Measurements from ENCODE around the gene UMPS. TPM values are rescaled to one million over a fixed set of nuclear protein-coding genes. Genes with fewer than 3 reads are reported as not detected.

UMPS gene
- total and polyA plus RNA-seq, 9 donors, result 15.2 to 39.5 (median 23.9) TPM

DNA sequence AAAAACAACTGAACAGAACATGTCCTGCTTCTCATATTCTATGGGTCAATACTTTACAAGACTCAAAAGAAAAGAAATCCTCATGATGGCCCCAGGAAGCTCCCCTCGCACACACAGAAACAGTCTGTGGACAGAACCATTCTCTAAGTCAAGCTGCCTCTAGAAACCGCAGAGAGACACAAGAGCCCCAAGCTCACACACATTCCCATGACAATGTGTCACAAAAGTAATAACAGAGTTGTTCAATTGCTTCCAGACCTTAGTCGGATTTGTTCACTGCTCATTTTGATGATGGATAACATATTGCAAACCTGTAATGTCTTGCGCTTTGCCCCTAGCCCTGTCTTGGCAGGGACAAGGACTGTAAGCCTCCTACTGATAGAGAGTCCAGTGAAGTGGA lies 60.9 kb downstream of the UMPS start:
- TF ChIP-seq, protein P1, sequence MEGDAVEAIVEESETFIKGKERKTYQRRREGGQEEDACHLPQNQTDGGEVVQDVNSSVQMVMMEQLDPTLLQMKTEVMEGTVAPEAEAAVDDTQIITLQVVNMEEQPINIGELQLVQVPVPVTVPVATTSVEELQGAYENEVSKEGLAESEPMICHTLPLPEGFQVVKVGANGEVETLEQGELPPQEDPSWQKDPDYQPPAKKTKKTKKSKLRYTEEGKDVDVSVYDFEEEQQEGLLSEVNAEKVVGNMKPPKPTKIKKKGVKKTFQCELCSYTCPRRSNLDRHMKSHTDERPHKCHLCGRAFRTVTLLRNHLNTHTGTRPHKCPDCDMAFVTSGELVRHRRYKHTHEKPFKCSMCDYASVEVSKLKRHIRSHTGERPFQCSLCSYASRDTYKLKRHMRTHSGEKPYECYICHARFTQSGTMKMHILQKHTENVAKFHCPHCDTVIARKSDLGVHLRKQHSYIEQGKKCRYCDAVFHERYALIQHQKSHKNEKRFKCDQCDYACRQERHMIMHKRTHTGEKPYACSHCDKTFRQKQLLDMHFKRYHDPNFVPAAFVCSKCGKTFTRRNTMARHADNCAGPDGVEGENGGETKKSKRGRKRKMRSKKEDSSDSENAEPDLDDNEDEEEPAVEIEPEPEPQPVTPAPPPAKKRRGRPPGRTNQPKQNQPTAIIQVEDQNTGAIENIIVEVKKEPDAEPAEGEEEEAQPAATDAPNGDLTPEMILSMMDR (IDR thresholded peaks at IDR 0.05), result no peak
- TF ChIP-seq POLR2A (IDR thresholded peaks at IDR 0.05) (no peak), EP300 (IDR thresholded peaks at IDR 0.05) (no peak)
- Histone ChIP-seq H3K36me3 (no peaks in the 10 kb centered on the region), H3K4me3 (no peak overlapping the region), H3K27ac (peak overlapping the region in 1 of 2 donors; percentile 21), H3K9me3 (no peaks in the 10 kb centered on the region), H3K27me3 (no peaks in the 10 kb centered on the region), H3K4me1 (ENCODE audit: insufficient read depth) (peaks cover 8% of the 10 kb centered on the region)
- WGBS, 3 donors, result 78 to 89% (median 83%) methylated on average over 4 of the region's 4 CpGs
- DNase-seq, result no peak
- intact Hi-C loops (cut with DNase I), result no loop called here

DNA sequence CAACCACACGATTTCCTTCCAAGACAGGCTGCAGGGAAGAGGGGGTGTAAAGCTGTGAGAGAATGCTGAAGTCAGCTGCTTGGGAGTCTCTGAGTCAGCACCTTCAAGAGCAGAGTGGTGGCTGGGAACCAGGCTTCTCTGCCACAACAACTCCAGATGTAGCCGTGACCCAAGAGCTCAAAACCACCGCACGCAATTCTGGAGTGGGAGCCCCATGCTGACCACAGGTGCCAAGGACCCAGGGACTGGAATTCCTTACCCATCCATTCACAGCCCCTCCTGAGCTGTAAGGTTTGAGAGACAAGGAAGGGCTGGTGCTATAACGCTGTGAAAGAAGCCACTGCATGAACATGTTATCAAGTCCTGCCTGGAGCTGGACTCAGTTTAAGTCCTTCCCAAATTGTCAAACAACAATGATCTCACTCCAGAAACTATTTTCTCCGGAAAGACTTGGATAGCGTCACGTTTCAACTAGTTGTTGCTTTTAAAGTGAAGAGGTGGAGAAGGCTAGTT lies 61.4 kb downstream of the UMPS start:
- intact Hi-C loops (cut with DNase I), result no loop called here
- no peaks in the 10 kb centered on the region for H3K9me3 ChIP-seq
- no peaks in the 10 kb centered on the region for H3K36me3 ChIP-seq
- H3K27me3 ChIP-seq, result no peaks in the 10 kb centered on the region
- peak in 3 of 5 donors; percentile 43 to 48 (median 44) for DNase-seq
- H3K27ac ChIP-seq, result peak overlapping the region in 1 of 2 donors; percentile 21
- peaks cover 8% of the 10 kb centered on the region for H3K4me1 ChIP-seq (ENCODE audit: insufficient read depth)
- no peak for TF ChIP-seq POLR2A (IDR thresholded peaks at IDR 0.05)
- no peak overlapping the region for H3K4me3 ChIP-seq
- WGBS, 3 donors, result 12 to 21% (median 19%) methylated on average over 8 of the region's 8 CpGs

DNA sequence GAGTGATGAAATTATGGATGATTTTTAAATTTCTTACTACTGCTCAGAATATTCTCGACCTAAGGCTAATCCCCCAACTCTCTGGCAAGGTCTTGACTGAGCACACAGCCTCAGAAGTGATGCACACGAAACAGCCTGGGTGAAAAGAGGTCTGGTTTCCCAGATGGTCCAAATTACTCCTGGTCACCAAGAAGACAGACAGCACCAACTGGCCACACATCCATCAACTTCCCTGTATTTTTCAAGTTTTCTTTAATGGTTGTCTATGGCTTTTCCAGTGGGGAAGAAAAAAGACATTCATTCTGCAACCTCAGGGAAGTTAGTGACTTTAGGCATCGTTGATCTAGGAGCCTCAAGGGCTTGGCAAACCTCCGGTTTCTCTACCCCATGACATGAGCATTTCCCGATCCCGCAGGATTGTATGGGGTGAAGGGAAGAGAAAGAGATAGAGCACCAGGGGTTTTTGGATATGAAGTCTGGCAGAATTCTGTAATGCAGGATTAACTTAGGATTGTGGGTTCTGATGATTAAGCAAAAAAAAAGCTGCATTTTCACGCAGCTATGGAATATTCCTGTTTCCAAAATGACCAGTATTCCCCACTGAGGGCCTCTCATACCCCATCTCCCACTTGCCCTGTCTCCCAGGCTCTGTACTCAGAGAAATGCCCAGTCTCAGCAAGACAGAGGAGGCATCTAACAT lies 62.2 kb downstream of the UMPS start:
- H3K36me3 ChIP-seq, result no peaks in the 10 kb centered on the region
- DNase-seq, result no peak
- no peak overlapping the region for H3K27ac ChIP-seq
- intact Hi-C loops (cut with DNase I), result no loop called here
- no peaks in the 10 kb centered on the region for H3K27me3 ChIP-seq
- H3K4me3 ChIP-seq, result no peak overlapping the region
- H3K9me3 ChIP-seq, result no peaks in the 10 kb centered on the region
- WGBS, 3 donors, result 79 to 93% (median 88%) methylated on average over 7 of the region's 7 CpGs
- peaks cover 8% of the 10 kb centered on the region for H3K4me1 ChIP-seq (ENCODE audit: insufficient read depth)
- TF ChIP-seq, protein P1 (IDR thresholded peaks at IDR 0.05), result no peak
- TF ChIP-seq POLR2A (IDR thresholded peaks at IDR 0.05) (no peak), EP300 (IDR thresholded peaks at IDR 0.05) (no peak)

DNA sequence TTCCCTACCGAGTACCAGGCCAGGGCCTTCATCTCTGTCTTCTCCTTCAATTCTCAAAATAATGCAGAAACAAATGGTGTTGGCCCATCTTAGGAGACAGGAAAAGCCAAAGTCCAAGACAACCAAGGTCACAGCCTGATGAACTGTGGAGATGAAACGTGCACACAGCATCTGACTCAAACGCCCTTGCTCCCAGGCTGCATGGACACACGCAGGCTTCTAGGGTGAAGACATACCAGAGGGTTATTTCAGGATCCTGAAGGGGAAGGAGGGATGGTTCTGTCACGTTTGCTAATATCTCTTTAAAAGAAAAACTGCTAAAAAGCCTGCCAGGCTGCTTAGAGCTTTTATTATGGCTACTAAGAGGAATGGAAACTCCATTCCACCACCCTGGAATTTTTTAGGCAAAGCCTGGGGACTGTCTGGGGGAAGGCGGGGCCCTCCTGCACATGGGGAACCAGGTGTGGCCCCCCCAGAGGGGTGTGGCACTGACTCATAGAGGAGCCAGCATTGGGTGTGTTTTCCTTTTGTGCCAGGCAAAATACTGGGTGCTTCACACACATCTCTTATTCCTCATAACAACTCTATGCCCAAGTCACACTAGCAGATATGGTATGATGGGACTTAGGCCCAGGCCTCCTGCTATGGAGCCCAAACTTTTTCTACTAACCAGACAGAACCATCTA lies 62.9 kb downstream of the UMPS start:
- no peaks in the 10 kb centered on the region for H3K36me3 ChIP-seq
- intact Hi-C loops (cut with DNase I), result no loop called here
- H3K27ac ChIP-seq, result no peak overlapping the region
- DNase-seq, result no peak
- H3K9me3 ChIP-seq, result no peaks in the 10 kb centered on the region
- WGBS, 3 donors, result 46 to 71% (median 59%) methylated on average over 6 of the region's 6 CpGs
- TF ChIP-seq, protein P1 (IDR thresholded peaks at IDR 0.05), result no peak
- no peak for TF ChIP-seq EP300 (IDR thresholded peaks at IDR 0.05)
- no peak for TF ChIP-seq POLR2A (IDR thresholded peaks at IDR 0.05)
- no peaks in the 10 kb centered on the region for H3K27me3 ChIP-seq
- no peak overlapping the region for H3K4me3 ChIP-seq
- H3K4me1 ChIP-seq (ENCODE audit: insufficient read depth), result peaks cover 6% of the 10 kb centered on the region

DNA sequence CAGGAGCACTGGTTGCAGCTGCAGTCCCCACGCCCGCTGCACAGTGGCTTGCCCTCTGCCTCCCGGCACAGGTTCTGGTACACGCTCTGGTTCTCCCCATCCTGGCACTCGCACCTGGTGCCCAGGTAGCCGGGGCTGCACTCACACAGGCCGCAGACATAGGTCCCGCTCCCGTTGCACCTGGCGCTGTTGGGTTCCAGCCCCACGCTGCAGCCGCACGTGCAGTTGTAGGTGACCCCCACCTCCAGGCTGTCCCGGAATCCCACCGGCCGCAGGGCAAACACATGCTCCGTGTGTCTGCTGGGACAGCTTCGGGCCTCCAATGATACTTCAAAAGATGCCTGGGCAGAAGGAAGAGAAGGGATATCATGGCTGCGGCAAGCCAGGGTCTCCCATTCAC lies 66.2 kb downstream of the UMPS start:
- Histone ChIP-seq H3K4me3 (no peak overlapping the region), H3K4me1 (ENCODE audit: insufficient read depth) (peaks cover 16% of the 10 kb centered on the region), H3K27ac (no peak overlapping the region), H3K27me3 (no peaks in the 10 kb centered on the region), H3K36me3 (no peaks in the 10 kb centered on the region), H3K9me3 (no peaks in the 10 kb centered on the region)
- WGBS, 3 donors, result 86 to 96% (median 95%) methylated on average over 19 of the region's 19 CpGs
- DNase-seq, result no peak
- intact Hi-C loops (cut with DNase I), result no loop called here
- TF ChIP-seq POLR2A (IDR thresholded peaks at IDR 0.05), result no peak
- no peak for TF ChIP-seq EP300 (IDR thresholded peaks at IDR 0.05)
- TF ChIP-seq, protein P1 (IDR thresholded peaks at IDR 0.05), result no peak

Measured in ovary (tissue), 9 donors.